A549 treated with DMSO at 1 μM for 4 hours (cell line): ENCODE results near the gene DAZAP2. TPM values are rescaled to one million over a fixed set of nuclear protein-coding genes. Genes with fewer than 3 reads are reported as not detected.

Experiments
- total RNA-seq: library from RNA; stranded (reverse); fragments of 200-300 nt; extraction: Qiagen RNA extraction; gene quantifications from 5 replicates; pipeline ENCODE4 v1.2.3, GENCODE V29; 2022; ENCODE audit warnings: low read depth

The DAZAP2 gene, protein sequence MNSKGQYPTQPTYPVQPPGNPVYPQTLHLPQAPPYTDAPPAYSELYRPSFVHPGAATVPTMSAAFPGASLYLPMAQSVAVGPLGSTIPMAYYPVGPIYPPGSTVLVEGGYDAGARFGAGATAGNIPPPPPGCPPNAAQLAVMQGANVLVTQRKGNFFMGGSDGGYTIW
- total RNA-seq = 334 to 399 TPM (median 338 TPM) in 5 replicates

DNA sequence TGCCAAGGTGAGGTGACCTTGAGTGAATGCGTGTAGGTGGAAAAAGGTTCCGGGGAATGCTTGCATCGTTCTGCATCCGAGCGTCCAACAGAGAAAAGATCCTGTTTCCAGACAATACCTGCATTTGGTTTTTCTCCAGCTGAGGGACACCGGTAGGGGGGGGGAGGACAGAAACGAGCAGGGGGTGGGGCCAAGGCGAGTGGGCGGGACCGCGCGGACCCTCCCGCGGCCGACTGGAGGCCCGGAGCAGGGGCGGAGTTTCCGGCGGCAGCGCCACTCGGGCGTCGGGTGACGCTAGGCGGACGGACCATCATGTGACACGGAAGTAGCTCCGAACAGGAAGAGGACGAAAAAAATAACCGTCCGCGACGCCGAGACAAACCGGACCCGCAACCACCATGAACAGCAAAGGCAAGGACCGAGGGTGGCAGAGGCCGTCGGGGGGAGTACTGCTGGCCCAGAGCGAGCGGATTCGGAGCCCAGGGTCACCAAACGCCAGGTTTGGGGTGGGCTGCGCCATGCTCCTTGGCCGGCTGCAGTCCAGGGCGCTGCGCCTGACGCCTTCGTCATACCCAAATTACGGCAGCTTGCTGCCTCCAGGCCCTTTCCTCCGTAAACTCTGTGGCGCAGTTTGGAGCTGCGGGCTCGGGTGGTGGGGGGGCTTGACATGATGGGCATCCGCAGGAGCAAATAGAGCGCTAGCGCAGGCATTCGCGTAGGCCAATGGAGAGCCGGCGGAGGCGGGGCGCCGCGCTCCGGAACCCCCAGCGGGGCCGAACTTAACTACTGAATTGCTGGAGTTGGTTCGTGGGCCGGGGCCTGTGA lies at the start of gene DAZAP2:
DAZAP2 (plus strand) TSS at position 317 of the 825 bp plus-strand sequence; CDS start at position 399, 82 bp downstream.

DNA sequence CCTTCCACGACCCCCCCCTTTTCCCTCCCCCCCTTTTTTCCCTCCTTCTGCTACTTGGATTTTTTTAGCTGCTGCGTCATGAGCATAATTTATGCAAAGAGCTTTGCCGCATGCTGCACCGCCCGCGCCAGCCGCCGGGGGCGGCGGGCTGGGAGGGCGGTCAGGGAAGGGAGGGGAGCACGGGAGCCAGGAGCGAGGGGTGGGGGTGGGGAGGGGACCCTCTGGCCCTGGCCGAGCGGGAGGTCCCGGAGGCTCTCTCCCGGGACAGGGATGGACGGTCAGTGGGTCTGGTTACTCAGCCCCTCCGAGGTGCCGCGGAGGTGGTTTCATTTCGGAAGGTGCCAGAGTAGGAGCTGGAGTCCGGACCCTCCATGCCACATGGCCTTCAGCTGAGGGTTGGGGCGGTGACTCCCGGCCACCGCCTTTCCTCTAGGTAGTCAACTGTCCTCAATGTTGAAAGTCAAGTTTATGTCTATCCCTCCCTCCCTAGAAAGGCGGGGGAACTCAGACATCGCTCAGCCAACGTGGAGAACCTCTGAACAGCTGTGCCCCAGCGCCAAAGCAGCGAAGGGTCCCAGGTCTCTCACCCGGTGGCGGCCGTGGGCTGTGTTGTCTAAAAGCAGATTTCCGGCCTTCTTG lies 20.5 kb upstream of the DAZAP2 start, which contains the start of gene POU6F1:
POU6F1 (minus strand) TSS at position 95 of the 639 bp plus-strand sequence. CDS start 11,226 bp downstream, outside the sequence.

DNA sequence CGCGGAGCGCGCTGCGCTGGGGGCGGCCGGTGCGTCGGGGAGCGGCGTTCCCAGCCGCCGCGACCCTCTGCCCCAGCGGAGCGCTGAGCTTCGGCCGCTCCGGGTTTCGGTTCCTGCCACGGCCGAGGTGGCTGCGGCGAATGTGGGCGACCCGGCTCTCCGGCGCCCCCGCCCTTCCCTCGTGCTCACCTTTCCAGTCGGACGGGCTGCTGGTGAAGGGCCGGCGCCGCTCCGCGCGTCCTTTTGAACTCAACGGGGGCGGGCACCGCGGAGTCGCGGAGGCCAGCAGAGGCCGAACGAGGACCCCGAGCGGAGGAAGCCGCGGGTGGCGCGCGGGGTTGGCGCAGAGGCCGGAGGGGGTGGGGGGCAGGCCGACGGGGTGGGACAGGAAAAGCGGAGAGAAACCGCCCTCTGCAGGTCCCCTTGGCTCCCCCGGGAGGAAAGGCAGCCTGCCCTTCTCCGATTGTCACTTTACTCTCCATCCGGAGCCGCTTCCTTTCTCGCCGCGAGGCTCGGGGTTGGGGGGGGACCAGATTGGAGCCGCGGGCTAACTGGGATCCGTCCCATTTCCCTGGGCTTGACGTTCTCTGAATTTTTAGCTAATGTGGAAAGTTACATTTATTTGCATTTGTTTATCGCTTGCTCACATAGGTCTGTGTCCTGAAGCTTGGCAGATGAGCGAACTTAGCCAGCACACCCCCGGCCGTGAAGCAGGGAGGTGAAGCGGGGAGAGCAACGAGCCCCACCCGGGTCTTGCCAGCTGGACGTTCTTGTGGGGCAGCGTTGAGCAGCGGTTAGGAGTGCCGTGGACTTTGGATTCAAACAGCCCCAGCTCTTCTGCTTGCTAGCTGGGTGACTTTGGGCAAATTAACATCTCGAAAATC lies 31.7 kb downstream of the DAZAP2 start, which contains the start of gene SMAGP:
SMAGP (minus strand) TSS at position 349 of the 884 bp plus-strand sequence. CDS start 1,137 bp downstream, outside the sequence.

Other genes starting within 250 kb of the DAZAP2 start
- 20.2 to 27.5 TPM (median 25.8 TPM) in 5 replicates for gene SLC11A2, start 212.4 kb upstream of the DAZAP2 start, total RNA-seq
- 25.2 to 28.8 TPM (median 26.7 TPM) in 5 replicates for gene LETMD1, start 190.5 kb upstream of the DAZAP2 start, total RNA-seq
- 11.3 to 14.5 TPM (median 13.4 TPM) in 5 replicates for gene CSRNP2, start 155.2 kb upstream of the DAZAP2 start, total RNA-seq
- gene TFCP2, start 65.7 kb upstream of the DAZAP2 start, total RNA-seq = 16.3 to 23.6 TPM (median 21.9 TPM) in 5 replicates
- 0.83 to 1.9 TPM (median 1.5 TPM) in 5 replicates for gene POU6F1, start 20.8 kb upstream of the DAZAP2 start, total RNA-seq
- 20.6 to 23.2 TPM (median 21.8 TPM) in 5 replicates for gene SMAGP, start 31.6 kb downstream of the DAZAP2 start, total RNA-seq
- gene BIN2, start 85.3 kb downstream of the DAZAP2 start, total RNA-seq = 0.05 to 0.11 TPM (median 0.08 TPM) in 4 of 5 replicates, not detected in the other
- not detected in 5 replicates for gene CELA1, start 107.9 kb downstream of the DAZAP2 start, total RNA-seq
- 3.1 to 4.7 TPM (median 4.3 TPM) in 5 replicates for gene GALNT6, start 152.6 kb downstream of the DAZAP2 start, total RNA-seq
- 1.0 to 2.6 TPM (median 1.6 TPM) in 5 replicates for gene SLC4A8, start 186.0 kb downstream of the DAZAP2 start, total RNA-seq